DMS 273 (cell line): ENCODE measurements around the gene ARRB2.

Experiments used
- DNase-seq: peaks from one replicate; lab custom pipeline; 2025; ENCODE audit not compliant: unreplicated experiment; lab: John Stamatoyannopoulos, UW

Gene ARRB2

DNA sequence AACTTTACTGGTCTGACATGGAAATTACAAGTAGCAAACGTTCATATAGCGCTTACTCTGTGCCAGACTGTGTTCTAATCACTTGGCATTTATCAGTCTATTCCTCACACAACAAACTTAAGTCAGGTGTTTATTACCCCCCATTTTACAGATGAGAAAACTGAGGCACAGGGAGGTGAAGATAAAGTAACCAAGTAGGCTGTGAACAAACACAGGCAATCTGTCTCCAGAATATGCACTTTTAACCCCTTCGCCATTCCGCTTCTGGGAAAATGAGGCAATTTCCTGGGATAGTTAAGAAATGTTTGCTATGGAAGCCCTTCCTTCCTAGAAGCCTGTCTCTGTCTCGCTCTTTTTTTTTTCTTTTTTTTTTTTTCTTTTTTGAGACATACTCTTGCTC is 41.5 kb downstream of the ARRB2 start:
- DNase-seq = no peak

DNA sequence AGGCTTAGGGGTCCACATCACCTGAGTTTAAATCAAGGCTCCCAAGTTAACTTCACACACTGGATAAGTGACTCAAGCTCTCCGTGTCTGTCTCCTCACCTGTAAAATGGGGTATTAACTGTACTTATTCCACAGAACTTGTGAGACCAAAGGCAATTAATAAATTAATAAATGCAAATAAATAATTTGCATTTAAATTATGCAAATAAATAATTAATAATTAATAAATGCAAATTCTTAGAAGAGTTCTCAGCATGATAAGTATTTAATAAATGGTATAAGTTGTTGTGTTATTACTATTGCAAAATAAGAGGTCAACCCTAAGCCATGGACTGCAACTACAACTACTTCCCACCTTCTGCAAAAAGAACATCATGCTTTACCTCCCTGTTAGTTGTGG is 43.0 kb downstream of the ARRB2 start:
- DNase-seq = no peak

DNA sequence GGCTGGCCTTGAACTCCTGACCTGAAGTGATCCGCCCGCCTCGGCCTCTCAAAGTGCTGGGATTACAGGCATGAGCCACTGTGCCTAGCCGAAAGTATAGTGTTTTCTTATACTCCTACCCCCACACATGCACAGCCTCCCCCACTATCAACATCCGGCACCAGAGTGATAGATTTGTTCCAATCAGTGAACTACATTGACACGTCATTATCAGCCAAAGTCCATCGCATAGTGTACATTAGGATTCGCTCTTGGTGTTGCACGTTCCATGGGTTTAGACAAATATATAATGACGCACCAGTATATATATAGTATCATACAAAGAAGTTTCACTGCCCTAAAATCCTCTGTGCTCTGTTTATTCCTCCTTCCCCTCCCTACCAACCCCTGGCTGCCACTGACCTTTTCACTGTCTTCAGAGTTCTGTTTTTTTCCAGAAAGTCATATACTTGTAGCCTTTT is 49.4 kb downstream of the ARRB2 start:
- no peak for DNase-seq

DNA sequence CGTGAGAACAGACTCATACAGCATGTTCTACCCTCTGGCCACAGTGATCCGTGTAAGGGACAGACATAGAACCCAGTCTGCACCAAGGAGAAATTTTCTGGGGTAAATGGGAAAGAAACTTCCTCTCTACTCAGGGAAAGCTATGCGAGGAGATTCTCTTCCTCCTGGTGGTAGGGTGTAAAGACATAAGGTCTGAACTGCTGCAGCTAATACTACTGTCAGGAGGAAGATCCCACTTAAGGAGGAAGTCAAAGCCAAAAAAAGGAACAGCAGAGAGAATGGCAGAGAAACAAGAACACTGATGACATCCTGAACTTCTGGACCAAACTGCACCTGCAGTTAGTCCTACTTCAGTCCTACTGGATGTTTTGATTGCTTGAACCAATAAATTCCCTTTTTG is 54.2 kb downstream of the ARRB2 start:
- no peak for DNase-seq

DNA sequence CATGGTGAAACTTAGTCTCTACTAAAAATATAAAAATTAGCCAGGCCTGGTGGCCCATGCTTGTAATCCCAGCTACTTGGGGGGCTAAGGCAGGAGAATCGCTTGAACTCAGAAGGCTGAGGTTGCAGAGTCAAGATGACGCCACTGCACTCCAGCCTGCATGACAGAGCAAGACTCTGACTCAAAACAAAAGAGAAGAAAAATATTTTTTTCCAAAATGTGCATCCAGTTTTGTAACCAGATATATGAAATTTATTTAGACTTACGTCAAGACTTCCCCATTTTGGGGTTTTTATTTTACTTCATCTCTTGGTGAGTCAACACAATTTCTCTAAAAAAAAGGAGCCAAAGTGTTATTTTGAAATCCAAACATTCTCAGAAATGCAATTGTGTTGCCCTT is 55.8 kb downstream of the ARRB2 start:
- DNase-seq = no peak

DNA sequence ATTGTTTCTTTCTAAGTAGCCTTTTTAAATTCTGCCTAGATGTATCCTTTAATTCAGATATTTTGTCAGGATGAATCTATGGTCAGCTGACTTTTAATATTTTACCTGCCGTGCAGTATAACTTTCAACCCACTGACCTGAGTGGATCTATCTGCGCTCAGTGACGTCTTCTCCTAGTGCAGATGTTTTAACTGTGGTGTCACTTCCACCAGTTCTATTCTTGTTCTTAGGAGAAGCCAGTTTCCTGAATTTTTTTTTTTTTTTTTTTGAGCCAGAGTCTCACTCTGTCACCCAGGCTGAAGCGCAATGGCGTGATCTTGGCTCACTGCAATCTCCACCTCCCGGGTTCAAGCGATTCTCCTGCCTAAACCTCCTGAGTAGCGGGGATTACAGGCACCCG is 56.3 kb downstream of the ARRB2 start:
- DNase-seq = no peak

DNA sequence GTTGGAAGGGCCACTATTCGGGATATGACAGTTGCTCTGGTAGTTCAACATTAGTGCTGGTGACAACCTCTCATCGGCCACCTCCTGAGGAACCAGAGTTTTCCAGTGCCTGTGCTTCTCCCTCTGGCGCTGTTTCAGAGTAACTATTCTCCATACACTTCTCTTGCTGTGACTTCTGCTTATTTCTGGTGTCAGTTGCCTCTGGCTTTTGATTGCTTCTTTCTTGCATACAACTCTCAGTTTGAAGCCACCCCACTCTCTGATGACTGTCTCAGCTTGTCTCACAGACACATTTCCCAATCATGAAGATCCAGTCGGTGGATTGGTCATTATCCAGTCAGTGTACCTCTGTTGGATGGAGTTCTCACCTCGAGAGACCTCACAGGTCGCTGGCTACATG is 57.9 kb downstream of the ARRB2 start:
- no peak for DNase-seq

DNA sequence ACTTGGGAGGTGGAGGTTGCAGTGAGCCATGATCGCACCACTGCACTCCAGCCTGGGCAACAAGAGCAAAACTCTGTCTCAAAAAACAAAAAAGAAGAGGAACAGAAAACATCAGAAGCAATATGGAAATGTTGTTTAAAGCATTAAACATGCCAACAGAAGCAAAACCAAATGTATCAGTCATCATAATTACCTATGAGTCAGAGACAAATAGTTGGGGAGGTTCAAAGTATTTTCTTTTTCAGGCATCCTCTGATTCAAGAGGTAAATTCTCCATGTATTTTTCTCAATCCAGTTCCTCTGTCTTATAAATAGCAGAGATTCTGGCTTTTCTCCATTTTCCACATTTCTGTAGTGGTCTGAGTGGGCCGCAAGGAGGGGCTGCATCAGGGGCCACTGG is 59.2 kb downstream of the ARRB2 start:
- no peak for DNase-seq
